HEK293 (cell line): Measurements from ENCODE around the gene FUCA1.
"Not testable (repeated sequence)": the region's sequence is repeated elsewhere in the genome, so short reads cannot be mapped to it uniquely, and the experiment has no call there.

Experiments
- KLF16 ChIP-seq: fragments of 450-650 bp; formaldehyde crosslinking; IDR thresholded peaks from 2 replicates; pipeline ENCODE4 v1.5.1; 2017; ENCODE audit warnings: missing biosample characterization, missing genetic modification characterization
- RBAK ChIP-seq: fragments of 450-650 bp; formaldehyde crosslinking; IDR thresholded peaks from 2 replicates; pipeline ENCODE4 v1.5.1; 2016; ENCODE audit warnings: missing biosample characterization, missing genetic modification characterization
- YY2 ChIP-seq: fragments of 450-650 bp; formaldehyde crosslinking; IDR thresholded peaks from 2 replicates; pipeline ENCODE4 v1.5.1; 2016; ENCODE audit warnings: missing biosample characterization, missing genetic modification characterization
- ZBTB1 ChIP-seq: fragments of 450-650 bp; formaldehyde crosslinking; IDR thresholded peaks from 2 replicates; pipeline ENCODE4 v1.5.1; 2016; ENCODE audit warnings: missing biosample characterization, missing genetic modification characterization
- ZBTB17 ChIP-seq: fragments of 450-650 bp; formaldehyde crosslinking; IDR thresholded peaks from 2 replicates; pipeline ENCODE4 v1.5.1; 2016; ENCODE audit warnings: missing biosample characterization, missing genetic modification characterization
- ZNF140 ChIP-seq: fragments of 450-650 bp; formaldehyde crosslinking; IDR thresholded peaks from 2 replicates; pipeline ENCODE4 v1.5.1; 2016; ENCODE audit warnings: missing biosample characterization, missing genetic modification characterization
- ZNF624 ChIP-seq: fragments of 450-650 bp; formaldehyde crosslinking; IDR thresholded peaks from 2 replicates; pipeline ENCODE4 v1.5.1; 2017; ENCODE audit warnings: missing biosample characterization, missing genetic modification characterization
- ZNF664 ChIP-seq: fragments of 450-650 bp; formaldehyde crosslinking; IDR thresholded peaks from 2 replicates; pipeline ENCODE4 v1.5.1; 2016; ENCODE audit warnings: missing biosample characterization, missing genetic modification characterization
- ZNF837 ChIP-seq: fragments of 450-650 bp; formaldehyde crosslinking; IDR thresholded peaks from 2 replicates; pipeline ENCODE4 v1.5.1; 2016; ENCODE audit warnings: missing biosample characterization, missing genetic modification characterization
- TF ChIP-seq, protein P1 (sequence below): fragments of 450-650 bp; formaldehyde crosslinking; IDR thresholded peaks from 2 replicates; pipeline ENCODE4 v1.5.1; 2016; ENCODE audit warnings: missing biosample characterization, missing genetic modification characterization
- TF ChIP-seq, protein P2 (sequence below): fragments of 450-650 bp; formaldehyde crosslinking; IDR thresholded peaks from 2 replicates; pipeline ENCODE4 v1.5.1; 2016; ENCODE audit warnings: missing biosample characterization, missing genetic modification characterization
- TF ChIP-seq, protein P3 (sequence below): fragments of 450-650 bp; formaldehyde crosslinking; IDR thresholded peaks from 2 replicates; pipeline ENCODE4 v1.5.1; 2016; ENCODE audit warnings: missing biosample characterization, missing genetic modification characterization
- TF ChIP-seq, protein P4 (sequence below): fragments of 450-650 bp; formaldehyde crosslinking; IDR thresholded peaks from 2 replicates; pipeline ENCODE4 v1.5.1; 2016; ENCODE audit warnings: missing biosample characterization, missing genetic modification characterization
- TF ChIP-seq, protein P5 (sequence below): fragments of 450-650 bp; formaldehyde crosslinking; IDR thresholded peaks from 2 replicates; pipeline ENCODE4 v1.5.1; 2016; ENCODE audit warnings: missing biosample characterization, missing genetic modification characterization

DNA sequence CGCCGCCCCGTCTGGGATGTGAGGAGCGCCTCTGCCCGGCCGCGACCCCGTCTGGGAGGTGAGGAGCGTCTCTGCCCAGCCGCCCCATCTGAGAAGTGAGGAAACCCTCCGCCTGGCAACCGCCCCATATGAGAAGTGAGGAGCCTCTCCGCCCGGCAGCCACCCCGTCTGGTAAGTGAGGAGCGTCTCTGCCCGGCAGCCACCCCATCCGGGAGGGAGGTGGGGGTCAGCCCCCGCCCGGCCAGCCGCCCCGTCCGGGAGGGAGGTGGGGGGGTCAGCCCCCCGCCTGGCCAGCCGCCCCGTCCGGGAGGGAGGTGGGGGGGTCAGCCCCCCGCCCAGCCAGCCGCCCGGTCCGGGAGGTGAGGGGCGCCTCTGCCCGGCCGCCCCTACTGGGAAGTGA, 15.0 kb downstream of the FUCA1 start:
- not testable (repeated sequence) for TF ChIP-seq ZNF664; ZBTB17 (tag by site-specific recombination); ZNF624 (tag by site-specific recombination); ZNF140 (tag by site-specific recombination); ZNF837; ZBTB1 (tag by site-specific recombination); RBAK (tag by site-specific recombination); KLF16 (tag by site-specific recombination); YY2 (tag by site-specific recombination)
- TF ChIP-seq, protein P1, sequence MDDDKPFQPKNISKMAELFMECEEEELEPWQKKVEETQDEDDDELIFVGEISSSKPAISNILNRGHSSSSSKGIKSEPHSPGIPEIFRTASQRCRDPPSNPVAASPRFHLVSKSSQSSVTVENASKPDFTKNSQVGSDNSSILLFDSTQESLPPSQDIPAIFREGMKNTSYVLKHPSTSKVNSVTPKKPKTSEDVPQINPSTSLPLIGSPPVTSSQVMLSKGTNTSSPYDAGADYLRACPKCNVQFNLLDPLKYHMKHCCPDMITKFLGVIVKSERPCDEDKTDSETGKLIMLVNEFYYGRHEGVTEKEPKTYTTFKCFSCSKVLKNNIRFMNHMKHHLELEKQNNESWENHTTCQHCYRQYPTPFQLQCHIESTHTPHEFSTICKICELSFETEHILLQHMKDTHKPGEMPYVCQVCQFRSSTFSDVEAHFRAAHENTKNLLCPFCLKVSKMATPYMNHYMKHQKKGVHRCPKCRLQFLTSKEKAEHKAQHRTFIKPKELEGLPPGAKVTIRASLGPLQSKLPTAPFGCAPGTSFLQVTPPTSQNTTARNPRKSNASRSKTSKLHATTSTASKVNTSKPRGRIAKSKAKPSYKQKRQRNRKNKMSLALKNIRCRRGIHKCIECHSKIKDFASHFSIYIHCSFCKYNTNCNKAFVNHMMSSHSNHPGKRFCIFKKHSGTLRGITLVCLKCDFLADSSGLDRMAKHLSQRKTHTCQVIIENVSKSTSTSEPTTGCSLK (tag by site-specific recombination): not testable (repeated sequence)
- TF ChIP-seq, protein P2, sequence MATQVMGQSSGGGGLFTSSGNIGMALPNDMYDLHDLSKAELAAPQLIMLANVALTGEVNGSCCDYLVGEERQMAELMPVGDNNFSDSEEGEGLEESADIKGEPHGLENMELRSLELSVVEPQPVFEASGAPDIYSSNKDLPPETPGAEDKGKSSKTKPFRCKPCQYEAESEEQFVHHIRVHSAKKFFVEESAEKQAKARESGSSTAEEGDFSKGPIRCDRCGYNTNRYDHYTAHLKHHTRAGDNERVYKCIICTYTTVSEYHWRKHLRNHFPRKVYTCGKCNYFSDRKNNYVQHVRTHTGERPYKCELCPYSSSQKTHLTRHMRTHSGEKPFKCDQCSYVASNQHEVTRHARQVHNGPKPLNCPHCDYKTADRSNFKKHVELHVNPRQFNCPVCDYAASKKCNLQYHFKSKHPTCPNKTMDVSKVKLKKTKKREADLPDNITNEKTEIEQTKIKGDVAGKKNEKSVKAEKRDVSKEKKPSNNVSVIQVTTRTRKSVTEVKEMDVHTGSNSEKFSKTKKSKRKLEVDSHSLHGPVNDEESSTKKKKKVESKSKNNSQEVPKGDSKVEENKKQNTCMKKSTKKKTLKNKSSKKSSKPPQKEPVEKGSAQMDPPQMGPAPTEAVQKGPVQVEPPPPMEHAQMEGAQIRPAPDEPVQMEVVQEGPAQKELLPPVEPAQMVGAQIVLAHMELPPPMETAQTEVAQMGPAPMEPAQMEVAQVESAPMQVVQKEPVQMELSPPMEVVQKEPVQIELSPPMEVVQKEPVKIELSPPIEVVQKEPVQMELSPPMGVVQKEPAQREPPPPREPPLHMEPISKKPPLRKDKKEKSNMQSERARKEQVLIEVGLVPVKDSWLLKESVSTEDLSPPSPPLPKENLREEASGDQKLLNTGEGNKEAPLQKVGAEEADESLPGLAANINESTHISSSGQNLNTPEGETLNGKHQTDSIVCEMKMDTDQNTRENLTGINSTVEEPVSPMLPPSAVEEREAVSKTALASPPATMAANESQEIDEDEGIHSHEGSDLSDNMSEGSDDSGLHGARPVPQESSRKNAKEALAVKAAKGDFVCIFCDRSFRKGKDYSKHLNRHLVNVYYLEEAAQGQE (tag by site-specific recombination): not testable (repeated sequence)
- TF ChIP-seq, protein P3, sequence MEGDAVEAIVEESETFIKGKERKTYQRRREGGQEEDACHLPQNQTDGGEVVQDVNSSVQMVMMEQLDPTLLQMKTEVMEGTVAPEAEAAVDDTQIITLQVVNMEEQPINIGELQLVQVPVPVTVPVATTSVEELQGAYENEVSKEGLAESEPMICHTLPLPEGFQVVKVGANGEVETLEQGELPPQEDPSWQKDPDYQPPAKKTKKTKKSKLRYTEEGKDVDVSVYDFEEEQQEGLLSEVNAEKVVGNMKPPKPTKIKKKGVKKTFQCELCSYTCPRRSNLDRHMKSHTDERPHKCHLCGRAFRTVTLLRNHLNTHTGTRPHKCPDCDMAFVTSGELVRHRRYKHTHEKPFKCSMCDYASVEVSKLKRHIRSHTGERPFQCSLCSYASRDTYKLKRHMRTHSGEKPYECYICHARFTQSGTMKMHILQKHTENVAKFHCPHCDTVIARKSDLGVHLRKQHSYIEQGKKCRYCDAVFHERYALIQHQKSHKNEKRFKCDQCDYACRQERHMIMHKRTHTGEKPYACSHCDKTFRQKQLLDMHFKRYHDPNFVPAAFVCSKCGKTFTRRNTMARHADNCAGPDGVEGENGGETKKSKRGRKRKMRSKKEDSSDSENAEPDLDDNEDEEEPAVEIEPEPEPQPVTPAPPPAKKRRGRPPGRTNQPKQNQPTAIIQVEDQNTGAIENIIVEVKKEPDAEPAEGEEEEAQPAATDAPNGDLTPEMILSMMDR: not testable (repeated sequence)
- TF ChIP-seq, protein P4, sequence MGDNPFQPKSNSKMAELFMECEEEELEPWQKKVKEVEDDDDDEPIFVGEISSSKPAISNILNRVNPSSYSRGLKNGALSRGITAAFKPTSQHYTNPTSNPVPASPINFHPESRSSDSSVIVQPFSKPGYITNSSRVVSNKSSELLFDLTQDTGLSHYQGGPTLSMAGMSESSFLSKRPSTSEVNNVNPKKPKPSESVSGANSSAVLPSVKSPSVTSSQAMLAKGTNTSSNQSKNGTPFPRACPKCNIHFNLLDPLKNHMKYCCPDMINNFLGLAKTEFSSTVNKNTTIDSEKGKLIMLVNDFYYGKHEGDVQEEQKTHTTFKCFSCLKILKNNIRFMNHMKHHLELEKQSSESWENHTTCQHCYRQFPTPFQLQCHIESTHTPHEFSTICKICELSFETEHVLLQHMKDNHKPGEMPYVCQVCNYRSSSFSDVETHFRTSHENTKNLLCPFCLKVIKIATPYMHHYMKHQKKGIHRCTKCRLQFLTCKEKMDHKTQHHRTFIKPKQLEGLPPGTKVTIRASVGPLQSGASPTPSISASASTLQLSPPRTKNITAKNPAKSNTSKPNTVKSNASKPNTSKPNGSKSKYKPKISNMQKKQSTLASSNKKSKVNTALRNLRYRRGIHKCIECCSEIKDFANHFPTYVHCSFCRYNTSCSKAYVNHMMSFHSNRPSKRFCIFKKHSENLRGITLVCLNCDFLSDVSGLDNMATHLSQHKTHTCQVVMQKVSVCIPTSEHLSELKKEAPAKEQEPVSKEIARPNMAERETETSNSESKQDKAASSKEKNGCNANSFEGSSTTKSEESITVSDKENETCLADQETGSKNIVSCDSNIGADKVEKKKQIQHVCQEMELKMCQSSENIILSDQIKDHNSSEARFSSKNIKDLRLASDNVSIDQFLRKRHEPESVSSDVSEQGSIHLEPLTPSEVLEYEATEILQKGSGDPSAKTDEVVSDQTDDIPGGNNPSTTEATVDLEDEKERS (tag by site-specific recombination): not testable (repeated sequence)
- TF ChIP-seq, protein P5, sequence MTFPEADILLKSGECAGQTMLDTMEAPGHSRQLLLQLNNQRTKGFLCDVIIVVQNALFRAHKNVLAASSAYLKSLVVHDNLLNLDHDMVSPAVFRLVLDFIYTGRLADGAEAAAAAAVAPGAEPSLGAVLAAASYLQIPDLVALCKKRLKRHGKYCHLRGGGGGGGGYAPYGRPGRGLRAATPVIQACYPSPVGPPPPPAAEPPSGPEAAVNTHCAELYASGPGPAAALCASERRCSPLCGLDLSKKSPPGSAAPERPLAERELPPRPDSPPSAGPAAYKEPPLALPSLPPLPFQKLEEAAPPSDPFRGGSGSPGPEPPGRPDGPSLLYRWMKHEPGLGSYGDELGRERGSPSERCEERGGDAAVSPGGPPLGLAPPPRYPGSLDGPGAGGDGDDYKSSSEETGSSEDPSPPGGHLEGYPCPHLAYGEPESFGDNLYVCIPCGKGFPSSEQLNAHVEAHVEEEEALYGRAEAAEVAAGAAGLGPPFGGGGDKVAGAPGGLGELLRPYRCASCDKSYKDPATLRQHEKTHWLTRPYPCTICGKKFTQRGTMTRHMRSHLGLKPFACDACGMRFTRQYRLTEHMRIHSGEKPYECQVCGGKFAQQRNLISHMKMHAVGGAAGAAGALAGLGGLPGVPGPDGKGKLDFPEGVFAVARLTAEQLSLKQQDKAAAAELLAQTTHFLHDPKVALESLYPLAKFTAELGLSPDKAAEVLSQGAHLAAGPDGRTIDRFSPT (tag by site-specific recombination): not testable (repeated sequence)
